ENCODE data around the gene CLIC3.

DNA sequence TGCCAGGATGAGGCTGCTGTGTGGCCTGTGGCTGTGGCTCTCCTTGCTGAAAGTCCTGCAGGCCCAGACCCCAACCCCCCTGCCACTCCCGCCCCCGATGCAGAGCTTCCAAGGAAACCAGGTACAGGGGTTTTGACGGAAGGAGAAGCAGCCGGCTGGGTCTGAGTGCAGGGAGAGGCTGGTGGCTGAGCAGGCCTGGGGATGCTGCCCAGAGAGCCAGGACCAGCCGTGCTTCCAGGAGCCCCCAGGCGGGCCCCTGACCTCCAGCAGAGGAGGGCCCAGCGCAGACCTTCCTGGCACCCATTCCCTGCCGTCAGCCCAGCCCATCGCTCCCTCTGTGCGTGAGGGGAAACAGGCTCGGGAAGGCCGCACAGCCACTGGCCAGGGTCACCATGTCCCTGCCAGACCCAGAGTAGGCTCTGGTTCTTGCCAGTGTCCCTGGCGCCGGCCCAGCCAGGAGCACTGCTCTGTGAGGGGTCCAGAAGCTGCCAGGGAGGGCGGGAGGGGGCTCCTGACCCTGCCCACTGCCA is 44.0 kb downstream of the CLIC3 start:
- no peak for TF ChIP-seq POLR2A (IDR thresholded peaks at IDR 0.05; ENCODE audit: low read depth, low read length)
- TF ChIP-seq POLR2AphosphoS5 (IDR thresholded peaks at IDR 0.05; ENCODE audit: low read depth, low read length), result no peak
- TF ChIP-seq TAF1 (IDR thresholded peaks at IDR 0.05; ENCODE audit: borderline replicate concordance, low read depth, low read length), result no peak
